ENCODE data around the gene CARD19. TPM values are rescaled to one million over a fixed set of nuclear protein-coding genes. Genes with fewer than 3 reads are reported as not detected.

Gene CARD19
- total RNA-seq, 1 experiment from 2014 or later = 97.5 TPM

GRCh38 chr9:93059715-93060578 lies 36.1 kb upstream of the CARD19 start:
- Histone ChIP-seq H3K4me1 (replicated peaks; ENCODE audit: insufficient read depth) (peaks cover 7% of the 10 kb centered on the region), H3K4me2 (peak overlapping the region; percentile 84; the same call in 1 of the 2 replicates), H3K27ac (no peak overlapping the region), H3K9me3 (ENCODE audit: insufficient read depth, low read depth) (no peaks in the 10 kb centered on the region), H3K9me2 (ENCODE audit: insufficient read depth) (no peaks in the 10 kb centered on the region), H4K20me1 (ENCODE audit: insufficient read depth) (no peaks in the 10 kb centered on the region), H3F3A (ENCODE audit: insufficient read depth, low read depth) (no peaks in the 10 kb centered on the region; the same call in 1 of the 2 replicates), H2AFZ (no peak overlapping the region), H3K79me2 (ENCODE audit: low read depth) (no peaks in the 10 kb centered on the region), H3K27me3 (ENCODE audit: insufficient read depth, low read depth) (no peaks in the 10 kb centered on the region), H3K4me3 (no peak overlapping the region), H3K36me3 (ENCODE audit: low read depth) (no peaks in the 10 kb centered on the region)
- TF ChIP-seq EZH2 (IDR thresholded peaks at IDR 0.05; ENCODE audit: low read depth) (no peak), CTCF (conservative IDR thresholded peaks at IDR 0.05) (no peak)
- CTCF ChIA-PET = interaction anchor here (0.7 kb wide), 1 partner anchor 47 kb away, joined by 4 read pairs; no protein-coding TSS in a partner anchor
- no TSS peak for BruUV-seq (replicated peaks)
- POLR2A ChIA-PET (ENCODE audit: unreplicated experiment) = interaction anchor here (0.6 to 1.0 kb wide), 3 partner anchors 12 to 70 kb away, joined by 3 to 4 read pairs (median 3); no protein-coding TSS in a partner anchor
- DNase-seq = no peak
- intact Hi-C loops (cut with micrococcal nuclease; ENCODE audit: unreplicated experiment) = loop anchor here (5.0 kb wide), 1 partner anchor 37 kb away; the partner anchor contains the start of gene CARD19

- TF ChIP-seq CTCF (conservative IDR thresholded peaks at IDR 0.05) = no peak
- TF ChIP-seq EZH2 (IDR thresholded peaks at IDR 0.05; ENCODE audit: low read depth) = no peak
- no TSS peak for BruUV-seq (replicated peaks)
- Histone ChIP-seq H3K27ac (no peak overlapping the region), H4K20me1 (ENCODE audit: insufficient read depth) (no peaks in the 10 kb centered on the region), H3K79me2 (ENCODE audit: low read depth) (no peaks in the 10 kb centered on the region), H3K4me2 (no peak overlapping the region), H3K4me1 (replicated peaks; ENCODE audit: insufficient read depth) (peaks cover 7% of the 10 kb centered on the region), H2AFZ (no peak overlapping the region), H3F3A (ENCODE audit: insufficient read depth, low read depth) (no peaks in the 10 kb centered on the region; the same call in 1 of the 2 replicates), H3K36me3 (ENCODE audit: low read depth) (no peaks in the 10 kb centered on the region), H3K27me3 (ENCODE audit: insufficient read depth, low read depth) (no peaks in the 10 kb centered on the region), H3K9me2 (ENCODE audit: insufficient read depth) (no peaks in the 10 kb centered on the region), H3K9me3 (ENCODE audit: insufficient read depth, low read depth) (no peaks in the 10 kb centered on the region), H3K4me3 (no peak overlapping the region)
- no peak for DNase-seq
- ChIA-PET CTCF (interaction anchor here (0.7 kb wide), 1 partner anchor 46 kb away, joined by 4 read pairs; no protein-coding TSS in a partner anchor), POLR2A (ENCODE audit: unreplicated experiment) (interaction anchor here (1.0 kb wide), 1 partner anchor 71 kb away, joined by 3 read pairs; no protein-coding TSS in a partner anchor)
- intact Hi-C loops (cut with micrococcal nuclease; ENCODE audit: unreplicated experiment) = loop anchor here (5.0 kb wide), 1 partner anchor 36 kb away; the partner anchor contains the start of gene CARD19
Observed at GRCh38 chr9:93060746-93061259, 35.2 kb upstream of the CARD19 start.

GRCh38 chr9:93061260-93061751 lies 34.7 kb upstream of the CARD19 start:
- H3K36me3 ChIP-seq (ENCODE audit: low read depth) = no peaks in the 10 kb centered on the region
- no TSS peak for BruUV-seq (replicated peaks)
- no peak overlapping the region for H3K27ac ChIP-seq
- no peak overlapping the region for H2AFZ ChIP-seq
- no peak overlapping the region for H3K4me3 ChIP-seq
- no peaks in the 10 kb centered on the region for H3K79me2 ChIP-seq (ENCODE audit: low read depth)
- no peak for DNase-seq
- ChIA-PET CTCF (no interaction called here), POLR2A (ENCODE audit: unreplicated experiment) (no interaction called here)
- TF ChIP-seq EZH2 (IDR thresholded peaks at IDR 0.05; ENCODE audit: low read depth) (no peak), CTCF (conservative IDR thresholded peaks at IDR 0.05) (no peak)
- intact Hi-C loops (cut with micrococcal nuclease; ENCODE audit: unreplicated experiment) = loop anchor here (5.0 kb wide), 1 partner anchor 36 kb away; the partner anchor contains the start of gene CARD19
- H3K9me2 ChIP-seq (ENCODE audit: insufficient read depth) = no peaks in the 10 kb centered on the region
- no peak overlapping the region for H3K4me2 ChIP-seq
- no peaks in the 10 kb centered on the region; the same call in 1 of the 2 replicates for H3F3A ChIP-seq (ENCODE audit: insufficient read depth, low read depth)
- no peaks in the 10 kb centered on the region for H3K27me3 ChIP-seq (ENCODE audit: insufficient read depth, low read depth)
- H3K4me1 ChIP-seq (replicated peaks; ENCODE audit: insufficient read depth) = peaks cover 7% of the 10 kb centered on the region
- H3K9me3 ChIP-seq (ENCODE audit: insufficient read depth, low read depth) = no peaks in the 10 kb centered on the region
- no peaks in the 10 kb centered on the region for H4K20me1 ChIP-seq (ENCODE audit: insufficient read depth)
